ENCODE results near the gene RET.

DNA sequence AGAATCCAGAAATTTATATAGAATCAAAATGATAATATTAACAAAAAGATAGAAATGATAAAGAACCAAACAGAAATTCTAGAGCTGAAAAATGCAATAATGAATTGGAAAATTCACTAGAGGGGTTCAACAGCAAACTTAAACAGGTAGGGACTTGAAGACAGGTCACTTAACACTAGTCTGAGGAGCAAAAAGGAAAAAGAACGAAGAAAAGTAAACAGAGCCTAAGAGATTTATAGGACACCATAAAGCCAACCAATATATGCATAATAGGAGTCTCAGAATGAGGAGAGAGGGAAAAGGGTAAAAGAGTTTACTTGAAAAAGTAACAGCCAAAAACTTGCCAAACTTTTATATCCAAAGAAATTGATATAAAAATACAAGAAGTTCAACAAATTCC lies 44.3 kb upstream of the RET start:
- TF ChIP-seq, protein P1, sequence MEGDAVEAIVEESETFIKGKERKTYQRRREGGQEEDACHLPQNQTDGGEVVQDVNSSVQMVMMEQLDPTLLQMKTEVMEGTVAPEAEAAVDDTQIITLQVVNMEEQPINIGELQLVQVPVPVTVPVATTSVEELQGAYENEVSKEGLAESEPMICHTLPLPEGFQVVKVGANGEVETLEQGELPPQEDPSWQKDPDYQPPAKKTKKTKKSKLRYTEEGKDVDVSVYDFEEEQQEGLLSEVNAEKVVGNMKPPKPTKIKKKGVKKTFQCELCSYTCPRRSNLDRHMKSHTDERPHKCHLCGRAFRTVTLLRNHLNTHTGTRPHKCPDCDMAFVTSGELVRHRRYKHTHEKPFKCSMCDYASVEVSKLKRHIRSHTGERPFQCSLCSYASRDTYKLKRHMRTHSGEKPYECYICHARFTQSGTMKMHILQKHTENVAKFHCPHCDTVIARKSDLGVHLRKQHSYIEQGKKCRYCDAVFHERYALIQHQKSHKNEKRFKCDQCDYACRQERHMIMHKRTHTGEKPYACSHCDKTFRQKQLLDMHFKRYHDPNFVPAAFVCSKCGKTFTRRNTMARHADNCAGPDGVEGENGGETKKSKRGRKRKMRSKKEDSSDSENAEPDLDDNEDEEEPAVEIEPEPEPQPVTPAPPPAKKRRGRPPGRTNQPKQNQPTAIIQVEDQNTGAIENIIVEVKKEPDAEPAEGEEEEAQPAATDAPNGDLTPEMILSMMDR (IDR thresholded peaks at IDR 0.05) = no peak
- TF ChIP-seq POLR2A (IDR thresholded peaks at IDR 0.05) (no peak), EP300 (IDR thresholded peaks at IDR 0.05) (no peak), POLR2AphosphoS5 (IDR thresholded peaks at IDR 0.05) (no peak)
